PC-3 (cell line): ENCODE measurements around the gene PRMT3. TPM values are rescaled to one million over a fixed set of nuclear protein-coding genes. Genes with fewer than 3 reads are reported as not detected.

Experiments
- ATAC-seq: fragments of 200-7000 bp; cut with Tn5 transposase; 2 replicates; pipeline ENCODE4 v1.9.1; 2020; ENCODE audit warnings: mild to moderate bottlenecking, moderate library complexity
- BruUV-seq: library from RNA; stranded (reverse); fragments of 400-500 nt; replicated peaks from 2 replicates; lab custom pipeline; 2021; lab: Mats Ljungman, UMichigan
- CTCF ChIA-PET: fragments of 300-600 bp; sonication (Branson Sonifier 250); formaldehyde crosslinking; loops from one replicate; lab custom pipeline; 2022; ENCODE audit warnings: antibody characterized with exemption; lab: Charles Lee
- POLR2A ChIA-PET: fragments of 300-600 bp; sonication (Branson Sonifier 250); formaldehyde crosslinking; loops from one replicate; lab custom pipeline; 2022; ENCODE audit warnings: antibody characterized with exemption; ENCODE audit not compliant: unreplicated experiment; lab: Charles Lee
- DNase-seq: peaks from one replicate; pipeline ENCODE4 v3.0.0-alpha.2; 2015
- H2AFZ ChIP-seq: fragments of 300-600 bp; sonication (generic); 2 replicates; pipeline ENCODE4 v1.6.0; 2016; ENCODE audit warnings: antibody characterized with exemption, low read length
- H3F3A ChIP-seq: fragments of 300-600 bp; sonication (generic); one replicate; pipeline ENCODE4 v1.6.0; 2017; ENCODE audit warnings: antibody characterized with exemption, low read length, control low read depth, mild to moderate bottlenecking; ENCODE audit not compliant: unreplicated experiment
- H3K27ac ChIP-seq: fragments of 300-600 bp; sonication (generic); 2 replicates; pipeline ENCODE4 v1.5.1; 2016; ENCODE audit warnings: mild to moderate bottlenecking, low read length
- H3K27me3 ChIP-seq: fragments of 300-600 bp; sonication (generic); 2 replicates; pipeline ENCODE4 v1.6.1; 2016; ENCODE audit warnings: low read length, mixed read lengths
- H3K36me3 ChIP-seq: fragments of 300-600 bp; sonication (generic); 2 replicates; pipeline ENCODE4 v1.6.1; 2016; ENCODE audit warnings: low read depth, mixed run types, low read length, mixed read lengths
- H3K4me1 ChIP-seq: fragments of 300-600 bp; sonication (generic); 2 replicates; pipeline ENCODE4 v1.5.1; 2016; ENCODE audit warnings: low read length; ENCODE audit not compliant: insufficient read depth
- H3K4me2 ChIP-seq: fragments of 300-600 bp; sonication (generic); 2 replicates; pipeline ENCODE4 v1.6.0; 2016; ENCODE audit warnings: low read length
- H3K4me3 ChIP-seq: fragments of 300-600 bp; sonication (generic); 2 replicates; pipeline ENCODE4 v1.5.1; 2016; ENCODE audit warnings: mild to moderate bottlenecking, low read length, mixed read lengths
- H3K79me2 ChIP-seq: fragments of 300-600 bp; sonication (generic); 2 replicates; pipeline ENCODE4 v1.6.1; 2017; ENCODE audit warnings: low read length, mixed read lengths
- H3K9ac ChIP-seq: fragments of 300-600 bp; sonication (generic); 2 replicates; pipeline ENCODE4 v1.6.0; 2016; ENCODE audit warnings: mild to moderate bottlenecking, low read length
- H3K9me2 ChIP-seq: fragments of 300-600 bp; sonication (generic); replicated peaks from 2 replicates; pipeline ENCODE4 v1.6.1; 2016; ENCODE audit warnings: mixed run types, low read length, mixed read lengths
- H3K9me3 ChIP-seq: fragments of 300-600 bp; sonication (generic); 2 replicates; pipeline ENCODE4 v1.6.1; 2016; ENCODE audit warnings: low read length, mixed read lengths
- H4K20me1 ChIP-seq: fragments of 300-600 bp; sonication (generic); 2 replicates; pipeline ENCODE4 v1.6.1; 2016; ENCODE audit warnings: low read length, mixed read lengths
- EZH2 ChIP-seq: fragments of 300-600 bp; sonication (generic); IDR thresholded peaks from one replicate; pipeline ENCODE4 v1.6.1; 2017; ENCODE audit warnings: antibody characterized with exemption, mild to moderate bottlenecking, low read length; ENCODE audit not compliant: unreplicated experiment
- EZH2phosphoT487 ChIP-seq: fragments of 300-600 bp; sonication (generic); IDR thresholded peaks from 2 replicates; pipeline ENCODE4 v1.6.1; 2018; ENCODE audit warnings: mild to moderate bottlenecking, antibody characterized with exemption, low read length, borderline replicate concordance
- intact Hi-C: fragments of 100-400 bp; cut with micrococcal nuclease; formaldehyde crosslinking; loops from 2 replicates; pipeline ENCODE4 v1.9.0; 2023
- total RNA-seq: library from RNA; depleted of rRNA; stranded (reverse); fragments of >200 nt; gene quantifications from 2 replicates; pipeline ENCODE4 v1.2.3, GENCODE V29; 2014
- TF ChIP-seq, protein P1 (sequence below): fragments of 300-600 bp; sonication (generic); conservative IDR thresholded peaks from 2 replicates; pipeline ENCODE4 v1.5.1; 2017; ENCODE audit warnings: antibody characterized with exemption, low read depth, mild to moderate bottlenecking, low read length

The PRMT3 gene
- total RNA-seq, 1 experiment from 2014 or later = 43.7 TPM

DNA sequence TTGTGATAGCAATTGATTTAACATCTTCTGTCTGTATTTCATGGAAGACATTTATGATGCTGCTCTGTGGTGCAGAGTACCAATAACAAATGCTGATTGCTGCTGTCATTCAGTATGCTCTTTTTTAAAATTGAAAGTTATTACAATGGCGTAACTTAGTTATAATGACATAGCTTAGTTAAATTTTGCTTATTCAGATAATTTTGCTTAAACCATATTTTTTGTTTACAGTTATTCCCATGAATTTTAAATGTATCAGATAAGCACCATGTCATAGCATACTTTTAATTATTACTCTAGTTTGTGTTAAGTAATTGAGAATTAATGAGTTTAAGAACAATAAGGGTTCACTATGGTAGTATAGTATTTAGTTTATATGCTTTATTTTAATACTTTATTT lies 15.5 kb downstream of the PRMT3 start:
- intact Hi-C loops = no loop called here
- no peak for DNase-seq
- no peak for TF ChIP-seq EZH2
- TF ChIP-seq, protein P1, sequence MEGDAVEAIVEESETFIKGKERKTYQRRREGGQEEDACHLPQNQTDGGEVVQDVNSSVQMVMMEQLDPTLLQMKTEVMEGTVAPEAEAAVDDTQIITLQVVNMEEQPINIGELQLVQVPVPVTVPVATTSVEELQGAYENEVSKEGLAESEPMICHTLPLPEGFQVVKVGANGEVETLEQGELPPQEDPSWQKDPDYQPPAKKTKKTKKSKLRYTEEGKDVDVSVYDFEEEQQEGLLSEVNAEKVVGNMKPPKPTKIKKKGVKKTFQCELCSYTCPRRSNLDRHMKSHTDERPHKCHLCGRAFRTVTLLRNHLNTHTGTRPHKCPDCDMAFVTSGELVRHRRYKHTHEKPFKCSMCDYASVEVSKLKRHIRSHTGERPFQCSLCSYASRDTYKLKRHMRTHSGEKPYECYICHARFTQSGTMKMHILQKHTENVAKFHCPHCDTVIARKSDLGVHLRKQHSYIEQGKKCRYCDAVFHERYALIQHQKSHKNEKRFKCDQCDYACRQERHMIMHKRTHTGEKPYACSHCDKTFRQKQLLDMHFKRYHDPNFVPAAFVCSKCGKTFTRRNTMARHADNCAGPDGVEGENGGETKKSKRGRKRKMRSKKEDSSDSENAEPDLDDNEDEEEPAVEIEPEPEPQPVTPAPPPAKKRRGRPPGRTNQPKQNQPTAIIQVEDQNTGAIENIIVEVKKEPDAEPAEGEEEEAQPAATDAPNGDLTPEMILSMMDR = no peak
- no peak for TF ChIP-seq EZH2phosphoT487
- Histone ChIP-seq H4K20me1 (no peaks in the 10 kb centered on the region), H3K4me3 (no peak overlapping the region), H3K79me2 (no peaks in the 10 kb centered on the region), H3K9me3 (no peaks in the 10 kb centered on the region), H3K36me3 (peaks cover 25% of the 10 kb centered on the region), H3F3A (no peaks in the 10 kb centered on the region), H3K4me1 (no peaks in the 10 kb centered on the region), H3K4me2 (no peak overlapping the region), H3K27me3 (no peaks in the 10 kb centered on the region), H3K9me2 (no peaks in the 10 kb centered on the region), H3K27ac (no peak overlapping the region), H2AFZ (no peak overlapping the region), H3K9ac (no peak overlapping the region)
- CTCF ChIA-PET = no interaction called here
- no TSS peak for BruUV-seq
- no peak for ATAC-seq
- POLR2A ChIA-PET = no interaction called here

DNA sequence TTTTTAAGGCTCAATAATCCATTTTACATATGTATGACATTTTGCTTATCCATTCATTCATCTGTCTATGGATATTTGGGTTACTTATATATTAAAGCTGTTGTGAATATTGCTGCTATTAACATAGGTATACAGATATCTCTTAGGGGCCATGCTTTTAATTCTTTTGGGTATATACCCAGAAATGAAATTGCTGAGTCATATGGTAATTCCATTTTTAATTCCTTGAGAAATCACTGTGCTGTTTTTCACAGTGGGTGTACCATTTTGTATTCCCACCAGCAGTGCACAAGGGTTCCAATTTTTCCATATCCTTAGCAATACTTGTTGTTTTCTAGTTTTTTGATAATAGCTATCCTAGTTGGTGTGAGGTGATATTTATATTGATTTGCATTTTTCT lies 19.0 kb downstream of the PRMT3 start:
- Histone ChIP-seq H3K79me2 (no peaks in the 10 kb centered on the region), H3K4me2 (no peak overlapping the region), H3K27ac (no peak overlapping the region), H3K9me3 (no peaks in the 10 kb centered on the region), H3K36me3 (peaks cover 24% of the 10 kb centered on the region), H2AFZ (no peak overlapping the region), H3F3A (no peaks in the 10 kb centered on the region), H3K27me3 (no peaks in the 10 kb centered on the region), H4K20me1 (no peaks in the 10 kb centered on the region), H3K9ac (no peak overlapping the region), H3K9me2 (no peaks in the 10 kb centered on the region), H3K4me1 (no peaks in the 10 kb centered on the region), H3K4me3 (no peak overlapping the region)
- no peak for TF ChIP-seq EZH2
- TF ChIP-seq, protein P1 = no peak
- no peak for TF ChIP-seq EZH2phosphoT487
- ChIA-PET CTCF (no interaction called here), POLR2A (no interaction called here)
- no peak for ATAC-seq
- intact Hi-C loops = no loop called here
- DNase-seq = no peak
- no TSS peak for BruUV-seq

DNA sequence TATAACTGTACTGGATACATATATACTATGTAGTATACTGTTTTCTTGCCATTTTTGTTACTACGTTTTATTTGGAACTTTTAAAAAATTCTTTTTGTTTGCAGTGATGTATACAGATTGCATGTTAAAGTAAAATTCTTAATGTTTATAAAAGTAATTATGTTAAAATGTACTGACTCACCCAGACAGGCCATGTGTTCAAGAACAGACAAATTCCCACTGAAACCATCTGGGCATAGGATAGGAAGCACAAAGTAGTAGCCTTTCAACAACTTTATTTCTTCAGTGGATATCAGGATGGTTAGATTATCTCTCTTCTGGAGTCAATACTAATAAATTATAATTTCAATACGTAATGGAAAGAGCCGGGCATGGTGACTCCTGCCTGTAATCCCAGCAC lies 19.8 kb downstream of the PRMT3 start:
- Histone ChIP-seq H3K27ac (no peak overlapping the region), H3F3A (no peaks in the 10 kb centered on the region), H3K36me3 (peaks cover 28% of the 10 kb centered on the region), H3K9me3 (no peaks in the 10 kb centered on the region), H3K4me2 (no peak overlapping the region), H3K27me3 (no peaks in the 10 kb centered on the region), H3K79me2 (no peaks in the 10 kb centered on the region), H3K9me2 (no peaks in the 10 kb centered on the region), H3K4me1 (no peaks in the 10 kb centered on the region), H3K9ac (no peak overlapping the region), H4K20me1 (no peaks in the 10 kb centered on the region), H2AFZ (no peak overlapping the region), H3K4me3 (no peak overlapping the region)
- intact Hi-C loops = no loop called here
- POLR2A ChIA-PET = no interaction called here
- TF ChIP-seq EZH2phosphoT487 (no peak), EZH2 (no peak)
- TF ChIP-seq, protein P1 = no peak
- ATAC-seq (no peak), DNase-seq (no peak)
- CTCF ChIA-PET = no interaction called here
- BruUV-seq = no TSS peak
